Esophagus squamous epithelium (tissue), 4 donors: ENCODE results near the gene FAM32A.

ENCODE experiments used
- CTCF ChIP-seq, 6 experiments: fragments of 450-650 bp in 4 of 6; fragments of 200-600 bp in 2 of 6; sonication (generic) in 2 of 6; IDR thresholded peaks; one replicate each; pipeline ENCODE4 v1.5.1; 2016 to 2019; ENCODE audit warnings: antibody characterized with exemption in 6 of 6, mild to moderate bottlenecking in 4 of 6, moderate library complexity in 4 of 6
- POLR2A ChIP-seq, 4 donors: fragments of 450-650 bp; IDR thresholded peaks; one replicate each; pipeline ENCODE4 v1.6.1; 2017; ENCODE audit warnings: antibody characterized with exemption in 4 of 4, mild to moderate bottlenecking in 4 of 4, moderate library complexity in 3 of 4

GRCh38 chr19:16206046-16206605, 20.9 kb downstream of the FAM32A start:
- TF ChIP-seq CTCF (IDR thresholded peaks at IDR 0.05) (no peak), POLR2A (IDR thresholded peaks at IDR 0.05) (no peak)
